Activated CD8-positive, alpha-beta memory T cell treated with anti-CD3 and anti-CD28 coated beads for 48 hours (primary cell): ENCODE measurements around the gene EPHB3.
"Not testable (repeated sequence)": the region's sequence is repeated elsewhere in the genome, so short reads cannot be mapped to it uniquely, and the experiment has no call there.

Experiments used
- DNase-seq, 3 experiments: peaks; one replicate each; pipeline ENCODE4 v3.0.0-alpha.2; 2020; ENCODE audit warnings: low read depth in 2 of 3, low spot score in 2 of 3

EPHB3 gene

GRCh38 chr3:184597829-184598573 lies 36.4 kb downstream of the EPHB3 start:
- DNase-seq: no peak

- DNase-seq: no peak
Measured at GRCh38 chr3:184598574-184598927, 37.0 kb downstream of the EPHB3 start.

GRCh38 chr3:184599143-184599542 lies 37.6 kb downstream of the EPHB3 start:
- no peak for DNase-seq

GRCh38 chr3:184600685-184601377 lies 39.2 kb downstream of the EPHB3 start:
- DNase-seq: no peak

- no peak for DNase-seq
Measured at GRCh38 chr3:184601576-184602371, 40.2 kb downstream of the EPHB3 start.

- DNase-seq: no peak
Measured at GRCh38 chr3:184602372-184603150, 41.0 kb downstream of the EPHB3 start.

- no peak for DNase-seq
Measured at GRCh38 chr3:184603151-184604030, 41.8 kb downstream of the EPHB3 start.

- no peak for DNase-seq
Measured at GRCh38 chr3:184604039-184604601, 42.5 kb downstream of the EPHB3 start.

- no peak for DNase-seq
Measured at GRCh38 chr3:184604615-184605290, 43.2 kb downstream of the EPHB3 start.

GRCh38 chr3:184608209-184608608 lies 46.6 kb downstream of the EPHB3 start:
- DNase-seq: no peak

- DNase-seq: no peak
Measured at GRCh38 chr3:184609476-184610244, 48.1 kb downstream of the EPHB3 start.

GRCh38 chr3:184610245-184610871 lies 48.8 kb downstream of the EPHB3 start:
- DNase-seq: no peak

- no peak for DNase-seq
Measured at GRCh38 chr3:184611607-184612281, 50.2 kb downstream of the EPHB3 start.

- DNase-seq: no peak
Measured at GRCh38 chr3:184615396-184615795, 53.8 kb downstream of the EPHB3 start.

- no peak for DNase-seq
Measured at GRCh38 chr3:184616436-184616835, 54.9 kb downstream of the EPHB3 start.

GRCh38 chr3:184617306-184617705 lies 55.7 kb downstream of the EPHB3 start:
- not testable (repeated sequence) for DNase-seq

- no peak for DNase-seq
Measured at GRCh38 chr3:184618811-184619210, 57.2 kb downstream of the EPHB3 start.

GRCh38 chr3:184619369-184619768 lies 57.8 kb downstream of the EPHB3 start:
- no peak for DNase-seq
